HEK293 (cell line): Measurements from ENCODE around the gene AGTPBP1.

Source experiments
- HOXC10 ChIP-seq: sonication (generic); formaldehyde crosslinking; IDR thresholded peaks from 2 replicates; pipeline ENCODE4 v1.8.1; 2023; ENCODE audit warnings: mild to moderate bottlenecking, missing genetic modification reagents
- KLF7 ChIP-seq: fragments of 450-650 bp; formaldehyde crosslinking; IDR thresholded peaks from 2 replicates; pipeline ENCODE4 v1.5.1; 2016; ENCODE audit warnings: missing biosample characterization, missing genetic modification characterization, borderline replicate concordance
- MZF1 ChIP-seq: fragments of 450-650 bp; formaldehyde crosslinking; IDR thresholded peaks from 2 replicates; pipeline ENCODE4 v1.5.1; 2017; ENCODE audit warnings: missing biosample characterization, missing genetic modification characterization, borderline replicate concordance
- OVOL3 ChIP-seq: fragments of 450-650 bp; formaldehyde crosslinking; IDR thresholded peaks from 2 replicates; pipeline ENCODE4 v1.5.1; 2016; ENCODE audit warnings: missing biosample characterization, missing genetic modification characterization
- SCRT1 ChIP-seq: fragments of 450-650 bp; formaldehyde crosslinking; IDR thresholded peaks from 2 replicates; pipeline ENCODE4 v1.5.1; 2016; ENCODE audit warnings: missing biosample characterization, missing genetic modification characterization, borderline replicate concordance
- ZBTB1 ChIP-seq: fragments of 450-650 bp; formaldehyde crosslinking; IDR thresholded peaks from 2 replicates; pipeline ENCODE4 v1.5.1; 2016; ENCODE audit warnings: missing biosample characterization, missing genetic modification characterization
- ZBTB21 ChIP-seq: fragments of 450-650 bp; formaldehyde crosslinking; IDR thresholded peaks from 2 replicates; pipeline ENCODE4 v1.5.1; 2017; ENCODE audit warnings: missing biosample characterization, missing genetic modification characterization
- ZBTB48 ChIP-seq: fragments of 450-650 bp; formaldehyde crosslinking; IDR thresholded peaks from 2 replicates; pipeline ENCODE4 v1.5.1; 2016; ENCODE audit warnings: missing biosample characterization, missing genetic modification characterization
- ZBTB8A ChIP-seq: fragments of 450-650 bp; formaldehyde crosslinking; IDR thresholded peaks from 2 replicates; pipeline ENCODE4 v1.5.1; 2016; ENCODE audit warnings: missing biosample characterization, missing genetic modification characterization
- ZNF140 ChIP-seq: fragments of 450-650 bp; formaldehyde crosslinking; IDR thresholded peaks from 2 replicates; pipeline ENCODE4 v1.5.1; 2016; ENCODE audit warnings: missing biosample characterization, missing genetic modification characterization
- ZNF175 ChIP-seq: fragments of 450-650 bp; formaldehyde crosslinking; IDR thresholded peaks from 2 replicates; pipeline ENCODE4 v1.5.1; 2016; ENCODE audit warnings: missing biosample characterization, missing genetic modification characterization
- ZNF184 ChIP-seq: fragments of 450-650 bp; IDR thresholded peaks from 2 replicates; pipeline ENCODE4 v1.5.1; 2018; ENCODE audit warnings: missing biosample characterization, mild to moderate bottlenecking, missing genetic modification characterization
- ZNF211 ChIP-seq: fragments of 450-650 bp; formaldehyde crosslinking; IDR thresholded peaks from 2 replicates; pipeline ENCODE4 v1.5.1; 2016; ENCODE audit warnings: low read depth, missing biosample characterization, missing genetic modification characterization
- ZNF223 ChIP-seq: fragments of 450-650 bp; formaldehyde crosslinking; IDR thresholded peaks from 2 replicates; pipeline ENCODE4 v1.5.1; 2016; ENCODE audit warnings: missing biosample characterization, missing genetic modification characterization
- ZNF354C ChIP-seq: fragments of 450-650 bp; formaldehyde crosslinking; IDR thresholded peaks from 2 replicates; pipeline ENCODE4 v1.5.1; 2016; ENCODE audit warnings: missing biosample characterization, missing genetic modification characterization, low read depth, borderline replicate concordance
- ZNF433 ChIP-seq: fragments of 450-650 bp; formaldehyde crosslinking; IDR thresholded peaks from 2 replicates; pipeline ENCODE4 v1.5.1; 2016; ENCODE audit warnings: missing biosample characterization, missing genetic modification characterization, low read depth
- ZNF501 ChIP-seq: fragments of 450-650 bp; formaldehyde crosslinking; IDR thresholded peaks from 2 replicates; pipeline ENCODE4 v1.5.1; 2016; ENCODE audit warnings: missing biosample characterization, missing genetic modification characterization
- ZNF561 ChIP-seq: fragments of 450-650 bp; IDR thresholded peaks from 2 replicates; pipeline ENCODE4 v1.5.1; 2018; ENCODE audit warnings: missing biosample characterization, missing genetic modification characterization, borderline replicate concordance
- ZNF571 ChIP-seq: fragments of 450-650 bp; formaldehyde crosslinking; IDR thresholded peaks from 2 replicates; pipeline ENCODE4 v1.5.0; 2017; ENCODE audit warnings: missing biosample characterization, missing genetic modification characterization
- ZNF624 ChIP-seq: fragments of 450-650 bp; formaldehyde crosslinking; IDR thresholded peaks from 2 replicates; pipeline ENCODE4 v1.5.1; 2017; ENCODE audit warnings: missing biosample characterization, missing genetic modification characterization
- ZNF654 ChIP-seq: fragments of 450-650 bp; formaldehyde crosslinking; IDR thresholded peaks from 2 replicates; pipeline ENCODE4 v1.5.1; 2016; ENCODE audit warnings: low read depth, missing biosample characterization, missing genetic modification characterization
- ZNF785 ChIP-seq: fragments of 450-650 bp; formaldehyde crosslinking; IDR thresholded peaks from 2 replicates; pipeline ENCODE4 v1.5.1; 2016; ENCODE audit warnings: missing biosample characterization, missing genetic modification characterization
- ZNF837 ChIP-seq: fragments of 450-650 bp; formaldehyde crosslinking; IDR thresholded peaks from 2 replicates; pipeline ENCODE4 v1.5.1; 2016; ENCODE audit warnings: missing biosample characterization, missing genetic modification characterization
- TF ChIP-seq, protein P1 (sequence below): fragments of 450-650 bp; formaldehyde crosslinking; IDR thresholded peaks from 2 replicates; pipeline ENCODE4 v1.5.1; 2017; ENCODE audit warnings: missing biosample characterization, missing genetic modification characterization
- TF ChIP-seq, protein P2 (sequence below): fragments of 450-650 bp; formaldehyde crosslinking; IDR thresholded peaks from 2 replicates; pipeline ENCODE4 v1.5.1; 2016; ENCODE audit warnings: missing biosample characterization, missing genetic modification characterization
- TF ChIP-seq, protein P3 (sequence below): fragments of 450-650 bp; formaldehyde crosslinking; IDR thresholded peaks from 2 replicates; pipeline ENCODE4 v1.5.1; 2017; ENCODE audit warnings: missing biosample characterization, mild to moderate bottlenecking, missing genetic modification characterization, moderate library complexity
- TF ChIP-seq, protein P4 (sequence below): IDR thresholded peaks from 2 replicates; pipeline ENCODE4 v1.6.1; 2011; ENCODE audit warnings: mild to moderate bottlenecking, low read depth, low read length, borderline replicate concordance
- TF ChIP-seq, protein P5 (sequence below): fragments of 450-650 bp; formaldehyde crosslinking; IDR thresholded peaks from 2 replicates; pipeline ENCODE4 v1.5.1; 2017; ENCODE audit warnings: missing biosample characterization, missing genetic modification characterization
- TF ChIP-seq, protein P6 (sequence below): fragments of 450-650 bp; formaldehyde crosslinking; IDR thresholded peaks from 2 replicates; pipeline ENCODE4 v1.5.1; 2016; ENCODE audit warnings: missing biosample characterization, missing genetic modification characterization
- TF ChIP-seq, protein P7 (sequence below): fragments of 450-650 bp; formaldehyde crosslinking; IDR thresholded peaks from 2 replicates; pipeline ENCODE4 v1.5.1; 2016; ENCODE audit warnings: missing biosample characterization, missing genetic modification characterization, borderline replicate concordance

The AGTPBP1 gene

DNA sequence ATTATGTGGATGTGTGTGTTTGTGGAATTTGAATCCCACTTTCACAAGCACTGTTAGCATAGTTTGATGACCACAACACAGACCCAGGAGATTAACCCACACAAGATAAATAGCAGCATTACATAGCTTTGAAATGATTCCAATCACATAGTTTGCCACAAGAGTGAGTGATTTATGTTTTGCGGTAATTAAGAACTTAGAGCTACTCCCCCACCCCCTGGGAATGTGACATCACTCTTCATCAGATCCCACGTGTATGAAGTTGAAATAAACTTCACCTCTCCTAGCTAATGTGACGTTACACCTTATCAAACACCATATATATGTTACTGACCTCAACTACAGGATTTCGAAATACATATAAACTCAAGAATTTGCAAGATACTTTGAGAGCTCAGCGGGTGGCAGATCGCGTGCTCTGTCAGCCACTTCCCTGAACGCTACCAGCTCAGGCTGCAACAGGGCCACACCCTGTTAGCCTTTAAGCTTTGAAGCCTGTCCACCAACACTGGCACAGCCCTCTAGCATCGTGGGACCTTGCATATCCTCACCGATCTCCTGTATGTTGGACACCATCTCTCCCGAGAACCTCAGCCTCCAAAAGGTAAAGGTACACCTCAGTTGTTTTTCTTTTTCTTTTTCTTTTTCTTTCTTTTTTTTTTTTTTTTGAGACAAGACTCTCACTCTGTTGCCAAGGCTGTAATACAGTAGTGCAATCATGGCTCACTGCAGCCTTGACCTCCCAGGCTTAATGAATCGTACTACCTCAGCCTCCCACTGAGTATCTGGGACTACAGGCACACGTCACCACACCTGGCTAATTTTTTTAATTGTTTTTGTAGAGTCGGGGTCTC lies 1.7 kb upstream of the AGTPBP1 start (continued):
- TF ChIP-seq, protein P1, sequence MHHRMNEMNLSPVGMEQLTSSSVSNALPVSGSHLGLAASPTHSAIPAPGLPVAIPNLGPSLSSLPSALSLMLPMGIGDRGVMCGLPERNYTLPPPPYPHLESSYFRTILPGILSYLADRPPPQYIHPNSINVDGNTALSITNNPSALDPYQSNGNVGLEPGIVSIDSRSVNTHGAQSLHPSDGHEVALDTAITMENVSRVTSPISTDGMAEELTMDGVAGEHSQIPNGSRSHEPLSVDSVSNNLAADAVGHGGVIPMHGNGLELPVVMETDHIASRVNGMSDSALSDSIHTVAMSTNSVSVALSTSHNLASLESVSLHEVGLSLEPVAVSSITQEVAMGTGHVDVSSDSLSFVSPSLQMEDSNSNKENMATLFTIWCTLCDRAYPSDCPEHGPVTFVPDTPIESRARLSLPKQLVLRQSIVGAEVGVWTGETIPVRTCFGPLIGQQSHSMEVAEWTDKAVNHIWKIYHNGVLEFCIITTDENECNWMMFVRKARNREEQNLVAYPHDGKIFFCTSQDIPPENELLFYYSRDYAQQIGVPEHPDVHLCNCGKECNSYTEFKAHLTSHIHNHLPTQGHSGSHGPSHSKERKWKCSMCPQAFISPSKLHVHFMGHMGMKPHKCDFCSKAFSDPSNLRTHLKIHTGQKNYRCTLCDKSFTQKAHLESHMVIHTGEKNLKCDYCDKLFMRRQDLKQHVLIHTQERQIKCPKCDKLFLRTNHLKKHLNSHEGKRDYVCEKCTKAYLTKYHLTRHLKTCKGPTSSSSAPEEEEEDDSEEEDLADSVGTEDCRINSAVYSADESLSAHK (tag by site-specific recombination) = peak; percentile 98
- TF ChIP-seq, protein P2, sequence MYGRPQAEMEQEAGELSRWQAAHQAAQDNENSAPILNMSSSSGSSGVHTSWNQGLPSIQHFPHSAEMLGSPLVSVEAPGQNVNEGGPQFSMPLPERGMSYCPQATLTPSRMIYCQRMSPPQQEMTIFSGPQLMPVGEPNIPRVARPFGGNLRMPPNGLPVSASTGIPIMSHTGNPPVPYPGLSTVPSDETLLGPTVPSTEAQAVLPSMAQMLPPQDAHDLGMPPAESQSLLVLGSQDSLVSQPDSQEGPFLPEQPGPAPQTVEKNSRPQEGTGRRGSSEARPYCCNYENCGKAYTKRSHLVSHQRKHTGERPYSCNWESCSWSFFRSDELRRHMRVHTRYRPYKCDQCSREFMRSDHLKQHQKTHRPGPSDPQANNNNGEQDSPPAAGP (tag by site-specific recombination) = peak; percentile 100
- TF ChIP-seq ZNF654 (tag by site-specific recombination) = peak; percentile 23; the same call in 1 of the 2 replicates
- TF ChIP-seq ZNF501 (tag by site-specific recombination) = peak; percentile 99
- TF ChIP-seq SCRT1 = peak; percentile 83
- TF ChIP-seq ZNF354C (tag by site-specific recombination) = peak; percentile 77; the same call in 1 of the 2 replicates
- no peak for TF ChIP-seq ZNF785
- TF ChIP-seq ZNF561 = peak; percentile 87
- TF ChIP-seq ZNF571 (tag by site-specific recombination) = no peak
- TF ChIP-seq, protein P3, sequence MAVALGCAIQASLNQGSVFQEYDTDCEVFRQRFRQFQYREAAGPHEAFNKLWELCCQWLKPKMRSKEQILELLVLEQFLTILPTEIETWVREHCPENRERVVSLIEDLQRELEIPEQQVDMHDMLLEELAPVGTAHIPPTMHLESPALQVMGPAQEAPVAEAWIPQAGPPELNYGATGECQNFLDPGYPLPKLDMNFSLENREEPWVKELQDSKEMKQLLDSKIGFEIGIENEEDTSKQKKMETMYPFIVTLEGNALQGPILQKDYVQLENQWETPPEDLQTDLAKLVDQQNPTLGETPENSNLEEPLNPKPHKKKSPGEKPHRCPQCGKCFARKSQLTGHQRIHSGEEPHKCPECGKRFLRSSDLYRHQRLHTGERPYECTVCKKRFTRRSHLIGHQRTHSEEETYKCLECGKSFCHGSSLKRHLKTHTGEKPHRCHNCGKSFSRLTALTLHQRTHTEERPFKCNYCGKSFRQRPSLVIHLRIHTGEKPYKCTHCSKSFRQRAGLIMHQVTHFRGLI = peak; percentile 68; the same call in 1 of the 2 replicates
- no peak for TF ChIP-seq ZNF223 (tag by site-specific recombination)
- TF ChIP-seq MZF1 (tag by site-specific recombination) = peak; percentile 91
- peak; percentile 39; the same call in 1 of the 2 replicates for TF ChIP-seq ZBTB48 (tag by site-specific recombination)
- TF ChIP-seq, protein P4, sequence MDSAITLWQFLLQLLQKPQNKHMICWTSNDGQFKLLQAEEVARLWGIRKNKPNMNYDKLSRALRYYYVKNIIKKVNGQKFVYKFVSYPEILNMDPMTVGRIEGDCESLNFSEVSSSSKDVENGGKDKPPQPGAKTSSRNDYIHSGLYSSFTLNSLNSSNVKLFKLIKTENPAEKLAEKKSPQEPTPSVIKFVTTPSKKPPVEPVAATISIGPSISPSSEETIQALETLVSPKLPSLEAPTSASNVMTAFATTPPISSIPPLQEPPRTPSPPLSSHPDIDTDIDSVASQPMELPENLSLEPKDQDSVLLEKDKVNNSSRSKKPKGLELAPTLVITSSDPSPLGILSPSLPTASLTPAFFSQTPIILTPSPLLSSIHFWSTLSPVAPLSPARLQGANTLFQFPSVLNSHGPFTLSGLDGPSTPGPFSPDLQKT = no peak
- no peak for TF ChIP-seq ZNF175 (tag by site-specific recombination)
- peak; percentile 88 for TF ChIP-seq ZBTB8A (tag by site-specific recombination)
- peak; percentile 99 for TF ChIP-seq KLF7 (tag by site-specific recombination)
- TF ChIP-seq HOXC10 (CRISPR knock-in tag) = 0 out of 2 replicates have a peak, but pooled peaks have one; percentile 21
- TF ChIP-seq, protein P5, sequence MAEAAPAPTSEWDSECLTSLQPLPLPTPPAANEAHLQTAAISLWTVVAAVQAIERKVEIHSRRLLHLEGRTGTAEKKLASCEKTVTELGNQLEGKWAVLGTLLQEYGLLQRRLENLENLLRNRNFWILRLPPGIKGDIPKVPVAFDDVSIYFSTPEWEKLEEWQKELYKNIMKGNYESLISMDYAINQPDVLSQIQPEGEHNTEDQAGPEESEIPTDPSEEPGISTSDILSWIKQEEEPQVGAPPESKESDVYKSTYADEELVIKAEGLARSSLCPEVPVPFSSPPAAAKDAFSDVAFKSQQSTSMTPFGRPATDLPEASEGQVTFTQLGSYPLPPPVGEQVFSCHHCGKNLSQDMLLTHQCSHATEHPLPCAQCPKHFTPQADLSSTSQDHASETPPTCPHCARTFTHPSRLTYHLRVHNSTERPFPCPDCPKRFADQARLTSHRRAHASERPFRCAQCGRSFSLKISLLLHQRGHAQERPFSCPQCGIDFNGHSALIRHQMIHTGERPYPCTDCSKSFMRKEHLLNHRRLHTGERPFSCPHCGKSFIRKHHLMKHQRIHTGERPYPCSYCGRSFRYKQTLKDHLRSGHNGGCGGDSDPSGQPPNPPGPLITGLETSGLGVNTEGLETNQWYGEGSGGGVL (tag by site-specific recombination) = peak; percentile 84
- 0 out of 2 replicates have a peak, but pooled peaks have one; percentile 34 for TF ChIP-seq ZNF624 (tag by site-specific recombination)
- no peak for TF ChIP-seq ZNF433 (tag by site-specific recombination)
- TF ChIP-seq, protein P6, sequence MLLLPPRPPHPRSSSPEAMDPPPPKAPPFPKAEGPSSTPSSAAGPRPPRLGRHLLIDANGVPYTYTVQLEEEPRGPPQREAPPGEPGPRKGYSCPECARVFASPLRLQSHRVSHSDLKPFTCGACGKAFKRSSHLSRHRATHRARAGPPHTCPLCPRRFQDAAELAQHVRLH (tag by site-specific recombination) = peak; percentile 97
- TF ChIP-seq, protein P7, sequence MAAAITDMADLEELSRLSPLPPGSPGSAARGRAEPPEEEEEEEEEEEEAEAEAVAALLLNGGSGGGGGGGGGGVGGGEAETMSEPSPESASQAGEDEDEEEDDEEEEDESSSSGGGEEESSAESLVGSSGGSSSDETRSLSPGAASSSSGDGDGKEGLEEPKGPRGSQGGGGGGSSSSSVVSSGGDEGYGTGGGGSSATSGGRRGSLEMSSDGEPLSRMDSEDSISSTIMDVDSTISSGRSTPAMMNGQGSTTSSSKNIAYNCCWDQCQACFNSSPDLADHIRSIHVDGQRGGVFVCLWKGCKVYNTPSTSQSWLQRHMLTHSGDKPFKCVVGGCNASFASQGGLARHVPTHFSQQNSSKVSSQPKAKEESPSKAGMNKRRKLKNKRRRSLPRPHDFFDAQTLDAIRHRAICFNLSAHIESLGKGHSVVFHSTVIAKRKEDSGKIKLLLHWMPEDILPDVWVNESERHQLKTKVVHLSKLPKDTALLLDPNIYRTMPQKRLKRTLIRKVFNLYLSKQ (tag by site-specific recombination) = no peak
- TF ChIP-seq ZBTB21 (tag by site-specific recombination) = peak; percentile 99
- no peak for TF ChIP-seq ZNF140
- TF ChIP-seq ZNF837 (tag by site-specific recombination) = no peak
- peak; percentile 99 for TF ChIP-seq OVOL3 (tag by site-specific recombination)
- TF ChIP-seq ZNF211 (tag by site-specific recombination) = no peak
- TF ChIP-seq ZNF184 = peak; percentile 94
- peak; percentile 95 for TF ChIP-seq ZBTB1 (tag by site-specific recombination)
